ENCODE results near the gene PINLYP.

DNA sequence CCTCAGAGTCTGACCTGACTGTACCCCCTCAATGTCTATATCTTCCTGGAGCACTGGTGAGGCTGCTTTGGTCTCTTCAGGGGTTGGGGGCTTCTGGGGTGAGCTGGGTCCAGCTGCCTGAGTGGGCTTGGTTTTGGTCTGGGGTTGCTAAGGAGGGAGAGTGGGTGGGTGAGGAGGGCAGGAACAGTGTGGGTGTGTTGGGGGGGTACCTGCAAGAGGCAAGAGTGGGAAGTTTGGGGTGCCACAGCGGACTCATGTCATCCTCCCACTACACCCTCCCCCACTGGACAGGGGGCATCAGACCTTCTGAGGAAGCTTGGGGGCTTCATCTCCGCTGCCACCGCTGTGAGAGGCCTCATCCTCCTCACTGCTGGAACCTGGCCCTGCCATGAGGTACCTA, 29.0 kb upstream of the PINLYP start:
- no peak for TF ChIP-seq YY1 (IDR thresholded peaks at IDR 0.05; ENCODE audit: insufficient read depth, insufficient read length)
- TF ChIP-seq ZNF274 (IDR thresholded peaks at IDR 0.05; ENCODE audit: low read depth, low read length): no peak
- no peak for TF ChIP-seq SUZ12 (IDR thresholded peaks at IDR 0.05; ENCODE audit: extremely low read depth, insufficient read depth, insufficient read length)
